HG03095 (cell line): Measurements from ENCODE around the gene EEF1E1.
A peak's percentile ranks its signal among the peaks of the same experiment; 100 is the strongest.

Experiments used
- ATAC-seq: cut with Tn5 transposase; IDR thresholded peaks from one replicate; pipeline ENCODE4 v1.9.1; 2021; ENCODE audit warnings: moderate library complexity; ENCODE audit not compliant: unreplicated experiment

EEF1E1 gene

GRCh38 chr6:8088886-8089285 lies 13.5 kb downstream of the EEF1E1 start:
- ATAC-seq: no peak

DNA sequence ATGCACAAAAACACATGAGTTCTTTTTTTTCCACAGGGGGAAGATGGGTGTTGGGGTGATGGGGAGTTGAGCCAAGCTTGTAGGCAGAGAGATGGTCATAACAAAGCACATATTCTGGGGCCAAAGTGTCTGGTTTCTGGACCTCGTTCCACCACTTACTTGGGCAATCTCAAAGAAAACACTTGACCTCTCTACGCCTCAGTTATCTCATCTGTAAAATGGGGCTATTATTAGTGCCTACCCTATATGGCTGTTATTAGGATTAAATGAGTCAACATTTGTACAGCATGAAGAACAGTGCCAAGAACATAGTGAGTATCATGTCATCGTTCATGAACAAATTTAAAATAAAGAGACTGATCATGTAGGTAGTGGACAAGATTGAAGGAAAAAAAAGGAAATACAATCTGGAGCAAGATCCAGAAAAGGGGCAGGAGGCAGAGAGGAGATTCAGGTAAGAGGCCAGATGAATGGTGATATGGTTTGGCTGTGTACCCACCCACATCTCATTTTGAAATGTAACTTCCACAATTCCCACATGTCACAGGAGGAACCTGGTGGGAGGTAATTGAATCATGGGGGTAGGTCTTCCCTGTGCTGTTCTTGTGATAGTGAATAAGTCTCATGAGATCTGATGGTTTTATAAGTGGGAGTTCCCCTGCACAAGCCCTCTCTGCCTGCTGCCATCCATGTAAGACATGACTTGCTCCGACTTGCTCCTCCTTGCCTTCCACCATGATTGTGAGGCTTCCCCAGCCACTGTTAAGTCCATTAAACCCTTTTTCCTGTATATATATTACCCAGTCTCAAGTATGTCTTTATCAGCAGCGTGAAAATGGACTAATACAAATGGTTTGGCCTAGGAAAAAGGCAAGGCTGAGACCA lies 14.2 kb downstream of the EEF1E1 start:
- ATAC-seq: no peak

GRCh38 chr6:8086755-8087306 lies 15.5 kb downstream of the EEF1E1 start:
- no peak for ATAC-seq

DNA sequence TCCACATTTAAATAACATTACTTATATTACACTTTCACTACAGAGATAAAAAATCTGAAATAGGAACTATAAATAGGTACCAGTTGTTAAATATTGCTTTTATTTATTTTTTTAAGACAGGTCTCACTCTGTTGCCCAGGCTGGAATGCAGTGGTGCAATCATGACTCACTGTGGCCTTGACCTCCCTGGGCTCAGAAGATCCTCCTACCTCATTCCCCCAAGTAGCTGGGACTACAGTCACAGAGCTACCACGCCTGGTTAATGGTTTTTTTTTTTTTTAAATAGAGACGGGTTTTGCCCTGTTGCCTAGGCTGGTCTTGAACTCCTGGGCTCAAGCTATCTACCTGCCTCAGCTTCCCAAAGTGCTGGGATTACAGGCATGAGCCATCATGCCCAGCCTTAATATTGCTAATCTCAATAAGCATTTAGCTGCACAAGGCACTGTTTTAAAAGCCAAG lies 17.3 kb downstream of the EEF1E1 start:
- no peak for ATAC-seq

- no peak for ATAC-seq
These were observed 17.8 kb downstream of the EEF1E1 start for GRCh38 chr6:8084586-8084985.

GRCh38 chr6:8082954-8083858 lies 19.1 kb downstream of the EEF1E1 start:
- ATAC-seq: no peak

DNA sequence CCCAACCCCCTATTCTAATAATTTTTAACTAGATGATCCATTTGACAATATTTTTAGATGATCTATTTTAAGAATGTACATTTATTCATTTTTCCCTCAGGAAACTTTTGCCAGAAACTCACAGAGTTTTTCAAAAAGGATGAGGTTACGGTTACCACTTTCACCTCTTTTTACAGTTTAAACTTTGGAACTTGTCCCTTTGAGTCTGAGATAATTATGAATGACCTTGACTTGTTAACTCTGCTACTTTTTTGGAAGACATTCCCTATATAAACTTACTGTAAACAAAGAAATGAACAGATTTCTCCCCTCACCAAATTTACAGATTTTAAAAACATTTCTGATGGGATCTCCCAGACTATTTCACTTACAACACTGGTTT lies 19.8 kb downstream of the EEF1E1 start:
- ATAC-seq: no peak

DNA sequence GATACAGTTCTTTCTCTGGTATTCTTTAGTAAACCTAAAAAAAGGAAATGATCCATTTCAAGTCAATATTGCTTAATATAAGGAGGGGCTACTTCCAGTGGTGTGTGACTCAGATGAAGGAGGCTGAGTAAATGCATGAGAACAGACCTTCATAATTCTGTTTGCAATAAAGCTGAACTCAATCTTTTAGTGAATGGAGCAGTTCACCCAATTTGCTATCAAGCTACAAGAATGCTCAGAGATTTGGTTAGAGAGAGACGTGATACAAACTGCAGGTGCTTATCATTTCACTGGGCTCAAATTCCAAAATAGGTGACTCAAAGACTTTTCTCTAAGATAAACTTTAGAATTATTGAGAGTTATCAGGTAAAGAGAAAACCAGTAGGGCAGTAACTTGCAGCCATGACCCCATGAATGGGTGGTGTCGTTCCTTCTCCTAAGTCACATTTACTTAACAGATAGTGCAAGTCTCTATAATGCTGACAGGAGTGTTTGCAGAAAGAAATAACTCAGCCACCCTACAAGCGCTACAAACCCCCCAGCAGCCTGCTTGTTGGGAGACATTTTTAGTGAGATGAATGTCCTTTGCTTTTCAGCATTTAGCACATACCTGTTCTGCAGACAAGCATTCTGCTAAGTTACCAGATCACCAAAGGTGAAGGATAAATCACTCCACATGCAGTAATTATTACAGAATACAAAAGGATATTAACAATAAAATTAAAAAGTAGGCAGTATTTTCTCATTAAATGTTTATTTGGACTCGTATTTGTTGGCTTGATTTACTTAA lies 21.8 kb downstream of the EEF1E1 start:
- ATAC-seq: no peak

DNA sequence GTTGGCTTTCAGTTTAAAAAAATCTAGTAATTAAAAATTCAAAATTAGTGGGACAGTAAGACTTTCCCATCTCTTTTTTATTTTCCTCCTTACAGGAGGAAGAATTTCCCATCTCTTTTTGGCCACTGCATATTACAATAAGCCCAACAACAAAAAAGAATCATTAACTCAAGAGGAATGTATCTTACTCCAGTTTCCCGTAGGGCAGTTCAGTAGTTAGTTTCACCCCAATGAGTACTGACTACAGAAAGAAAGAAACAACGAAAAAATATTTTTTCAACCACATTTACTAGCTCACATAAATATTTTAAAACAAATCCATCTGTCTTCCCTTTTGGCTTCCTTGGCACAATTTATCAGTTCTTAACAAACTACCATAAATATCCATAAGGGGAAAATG lies 23.2 kb downstream of the EEF1E1 start:
- ATAC-seq: no peak

GRCh38 chr6:8077991-8078390 lies 24.4 kb downstream of the EEF1E1 start:
- no peak for ATAC-seq

GRCh38 chr6:8075704-8076103 lies 26.6 kb downstream of the EEF1E1 start:
- no peak for ATAC-seq

DNA sequence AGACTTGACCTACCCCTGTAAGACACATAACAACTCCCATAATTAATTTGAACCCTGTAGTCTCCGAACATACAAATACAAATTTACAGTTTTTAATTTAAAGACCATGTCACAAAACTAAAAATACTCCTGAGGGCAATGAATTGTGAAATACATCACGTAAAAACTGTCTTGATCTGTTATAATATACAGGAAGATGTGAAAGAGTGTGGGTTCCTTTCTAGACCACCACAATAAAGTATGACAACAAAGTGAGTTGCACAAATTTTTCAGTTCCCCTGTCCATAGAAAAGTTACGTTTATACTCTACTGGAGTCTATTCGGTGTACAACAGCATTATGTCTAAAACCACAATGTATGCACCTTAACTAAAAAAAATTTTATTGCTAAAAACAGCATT lies 27.2 kb downstream of the EEF1E1 start:
- ATAC-seq: no peak

DNA sequence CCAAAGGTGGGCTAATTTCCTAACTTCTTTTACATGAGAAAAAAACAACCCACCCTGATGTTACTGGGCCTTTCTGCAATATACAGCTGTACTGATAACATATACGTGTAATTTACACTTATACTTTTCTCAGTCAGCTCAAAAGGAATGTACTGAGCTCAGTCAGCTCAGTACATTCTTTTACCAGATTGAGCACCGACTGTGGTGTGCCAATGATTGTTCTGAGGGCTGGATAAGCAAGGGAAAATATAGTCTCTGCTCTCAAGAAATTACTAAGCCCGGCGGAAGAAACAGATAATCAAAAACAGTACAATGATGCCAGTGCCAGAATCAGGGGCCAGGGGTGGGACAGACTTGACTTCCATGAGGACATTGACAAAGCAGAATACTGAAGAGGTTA lies 28.1 kb downstream of the EEF1E1 start:
- no peak for ATAC-seq

- ATAC-seq: no peak
These were observed 28.6 kb downstream of the EEF1E1 start for GRCh38 chr6:8073758-8074157.

- ATAC-seq: no peak
These were observed 31.6 kb downstream of the EEF1E1 start for GRCh38 chr6:8070718-8071117.

- no peak for ATAC-seq
These were observed 32.6 kb downstream of the EEF1E1 start for GRCh38 chr6:8069631-8070284.

- no peak for ATAC-seq
These were observed 33.2 kb downstream of the EEF1E1 start for GRCh38 chr6:8069151-8069550.

- ATAC-seq: no peak
These were observed 36.2 kb downstream of the EEF1E1 start for GRCh38 chr6:8066108-8066507.

DNA sequence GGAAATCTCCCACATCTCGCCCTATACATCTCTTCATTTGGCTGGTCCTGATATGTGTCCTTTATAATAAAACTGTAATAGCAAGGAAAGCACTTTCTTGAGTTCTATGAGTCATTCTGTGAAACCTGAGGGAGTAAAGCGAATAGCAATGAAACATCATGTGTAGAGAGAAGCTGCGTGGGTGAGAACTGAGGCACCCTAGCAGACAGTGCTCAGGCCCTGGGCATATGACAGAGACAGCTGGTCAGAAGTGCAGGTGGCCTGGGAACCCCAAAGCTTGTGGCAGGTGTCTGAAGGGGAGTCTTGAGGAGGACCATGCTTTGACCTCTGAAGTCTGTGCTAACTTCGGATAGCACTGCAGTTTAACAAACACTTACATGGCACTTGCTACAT lies 36.8 kb downstream of the EEF1E1 start:
- ATAC-seq: peak; percentile 48
